HG02623 (cell line): ENCODE data around the gene CSNK1E.

Source experiments
- ATAC-seq: cut with Tn5 transposase; IDR thresholded peaks from one replicate; pipeline ENCODE4 v1.9.1; 2021; ENCODE audit warnings: moderate library complexity; ENCODE audit not compliant: unreplicated experiment

The CSNK1E gene

DNA sequence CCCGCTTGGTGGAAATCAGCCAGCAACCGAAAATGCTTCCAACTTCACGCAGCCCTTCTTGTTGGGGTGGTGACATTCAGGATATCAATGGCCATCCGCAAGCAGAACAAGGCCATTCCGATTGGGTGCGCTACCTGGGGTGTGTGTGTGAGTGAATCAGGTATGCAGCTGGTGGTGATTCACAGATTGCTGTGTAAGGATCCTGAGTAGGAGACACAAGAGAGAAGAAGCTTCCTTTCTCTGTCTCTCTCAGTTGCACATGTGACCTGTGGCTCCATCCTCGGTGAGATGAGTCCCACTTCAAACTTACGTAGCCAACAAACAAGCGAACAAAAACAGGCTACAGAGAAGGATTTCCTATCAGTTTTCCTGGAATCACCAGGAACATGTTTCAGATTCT lies 34.8 kb downstream of the CSNK1E start:
- ATAC-seq, result no peak

- no peak for ATAC-seq
Measured at GRCh38 chr22:38276166-38276565, 41.1 kb downstream of the CSNK1E start.

DNA sequence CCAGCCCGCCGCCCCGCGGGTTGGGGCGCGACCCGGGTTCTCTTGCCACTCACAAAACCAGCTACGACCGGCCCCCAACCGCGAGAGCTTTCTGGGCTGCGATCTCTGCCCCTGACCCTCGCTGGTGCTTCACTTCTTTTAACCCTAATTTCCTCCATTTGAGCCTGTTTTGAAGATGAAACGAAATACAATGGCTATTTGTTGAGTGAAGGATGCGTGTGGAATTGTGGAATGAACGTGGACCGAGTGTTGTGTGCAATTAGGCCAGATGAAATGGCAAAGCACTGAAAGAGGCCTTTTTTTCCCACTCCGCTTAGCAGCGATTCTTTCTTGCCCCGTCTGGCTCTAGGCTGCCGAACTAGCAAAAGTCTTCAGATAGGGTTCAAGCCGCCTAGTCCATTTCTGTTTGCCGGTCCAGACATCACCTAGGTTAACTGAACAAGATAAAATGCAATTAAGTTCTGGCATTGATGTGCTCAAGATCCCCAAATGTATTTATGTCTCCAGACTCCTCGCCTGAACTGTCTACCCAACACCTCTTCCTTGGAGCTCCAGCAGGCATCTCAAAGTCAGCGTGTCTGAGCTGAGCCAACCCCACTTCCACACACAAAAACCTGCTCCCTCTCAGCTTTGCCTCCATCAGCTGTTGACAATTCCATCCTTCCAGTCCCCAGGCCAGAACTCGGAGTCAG lies 44.0 kb downstream of the CSNK1E start:
- no peak for ATAC-seq

GRCh38 chr22:38272373-38273134 lies 44.7 kb downstream of the CSNK1E start, which contains the start of gene TMEM184B:
TSS of gene TMEM184B (minus strand) at chr22:38273010. CDS start at chr22:38247961, 25,049 bp downstream.
- peak; percentile 66 for ATAC-seq

GRCh38 chr22:38271927-38272372 lies 45.3 kb downstream of the CSNK1E start:
- no peak for ATAC-seq

DNA sequence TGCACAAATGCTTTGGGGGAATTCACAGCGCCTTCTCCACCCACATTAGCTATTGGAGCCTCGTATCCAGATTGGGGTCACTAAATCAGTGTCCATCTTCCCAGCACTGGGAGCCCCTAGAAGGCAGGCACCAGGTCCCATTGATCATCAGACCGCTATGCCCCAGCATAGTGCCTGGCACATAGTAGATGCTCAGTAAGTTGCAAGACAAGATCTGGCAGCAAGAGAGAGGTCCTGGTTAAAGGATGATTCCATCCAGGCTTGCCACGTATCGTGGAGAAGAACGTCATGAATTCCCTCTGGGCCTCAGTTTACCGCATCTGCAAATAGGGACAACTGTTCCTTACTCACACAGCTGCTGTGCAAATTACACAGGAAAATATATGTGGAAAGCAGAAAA lies 46.1 kb downstream of the CSNK1E start:
- no peak for ATAC-seq

- no peak for ATAC-seq
Measured at GRCh38 chr22:38270091-38270992, 46.9 kb downstream of the CSNK1E start.

GRCh38 chr22:38269466-38269865 lies 47.8 kb downstream of the CSNK1E start:
- no peak for ATAC-seq

DNA sequence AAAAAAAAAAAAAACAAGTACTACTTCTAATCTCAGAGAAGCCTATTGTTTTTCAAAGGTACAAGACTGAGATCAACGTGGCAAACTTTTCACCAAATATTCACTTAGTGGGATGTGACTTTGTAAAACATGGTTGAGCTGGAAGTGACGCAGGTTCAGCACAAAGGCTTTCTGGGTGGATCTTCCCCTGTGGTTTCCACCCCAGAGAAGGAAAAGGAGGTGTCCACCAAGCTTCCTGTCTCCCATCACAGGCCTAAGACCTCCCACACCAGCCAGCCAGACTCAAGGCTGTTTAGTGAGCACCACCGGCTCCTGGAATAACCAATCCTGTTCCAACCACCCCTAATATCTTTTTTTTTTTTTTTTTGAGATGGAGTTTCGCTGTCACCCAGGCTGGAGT lies 50.1 kb downstream of the CSNK1E start:
- no peak for ATAC-seq

DNA sequence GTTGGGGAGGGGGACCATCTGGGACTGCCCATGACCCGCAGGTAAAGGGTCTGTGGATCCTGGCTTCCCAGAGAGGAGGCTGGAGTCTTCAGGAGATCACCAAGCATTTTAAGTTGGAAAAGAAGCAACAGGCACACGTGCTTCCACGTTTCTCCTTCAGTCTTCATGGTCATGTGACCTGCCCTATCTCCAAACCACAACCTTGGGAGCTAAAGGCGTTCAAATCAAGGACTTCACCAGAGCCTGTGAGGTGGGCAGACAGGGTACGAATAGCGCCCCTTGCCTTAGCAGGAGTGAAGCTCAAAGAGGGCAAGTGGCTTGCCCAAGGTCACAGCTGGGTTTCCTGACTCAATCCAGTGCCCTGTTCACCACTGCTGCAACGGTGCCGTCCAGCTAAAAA lies 51.1 kb downstream of the CSNK1E start:
- ATAC-seq, result no peak

DNA sequence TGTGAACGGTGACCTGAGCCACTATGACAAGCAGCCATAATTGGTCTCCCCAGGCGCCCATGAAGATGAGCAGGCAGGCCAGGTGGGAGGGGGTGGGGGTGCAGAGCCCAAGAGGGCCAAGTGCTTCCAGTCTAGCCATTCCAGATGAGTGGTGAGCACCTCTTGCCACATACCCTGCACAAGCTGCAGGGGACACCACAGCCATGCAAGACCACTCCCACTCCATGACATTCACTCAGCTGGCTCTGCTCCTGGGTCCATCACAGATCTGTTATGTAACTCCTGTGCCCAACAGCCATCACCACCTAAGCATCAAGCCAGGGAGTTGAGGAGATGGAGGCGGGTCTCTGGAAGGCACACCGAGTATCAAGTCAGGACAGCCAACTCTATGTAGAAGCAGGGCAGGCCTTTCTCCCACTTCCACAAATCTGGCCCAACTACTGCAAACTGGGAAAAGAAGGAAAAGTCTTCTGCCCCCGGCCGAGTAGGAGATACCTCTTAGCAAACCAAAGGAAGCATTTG lies 52.9 kb downstream of the CSNK1E start:
- no peak for ATAC-seq

DNA sequence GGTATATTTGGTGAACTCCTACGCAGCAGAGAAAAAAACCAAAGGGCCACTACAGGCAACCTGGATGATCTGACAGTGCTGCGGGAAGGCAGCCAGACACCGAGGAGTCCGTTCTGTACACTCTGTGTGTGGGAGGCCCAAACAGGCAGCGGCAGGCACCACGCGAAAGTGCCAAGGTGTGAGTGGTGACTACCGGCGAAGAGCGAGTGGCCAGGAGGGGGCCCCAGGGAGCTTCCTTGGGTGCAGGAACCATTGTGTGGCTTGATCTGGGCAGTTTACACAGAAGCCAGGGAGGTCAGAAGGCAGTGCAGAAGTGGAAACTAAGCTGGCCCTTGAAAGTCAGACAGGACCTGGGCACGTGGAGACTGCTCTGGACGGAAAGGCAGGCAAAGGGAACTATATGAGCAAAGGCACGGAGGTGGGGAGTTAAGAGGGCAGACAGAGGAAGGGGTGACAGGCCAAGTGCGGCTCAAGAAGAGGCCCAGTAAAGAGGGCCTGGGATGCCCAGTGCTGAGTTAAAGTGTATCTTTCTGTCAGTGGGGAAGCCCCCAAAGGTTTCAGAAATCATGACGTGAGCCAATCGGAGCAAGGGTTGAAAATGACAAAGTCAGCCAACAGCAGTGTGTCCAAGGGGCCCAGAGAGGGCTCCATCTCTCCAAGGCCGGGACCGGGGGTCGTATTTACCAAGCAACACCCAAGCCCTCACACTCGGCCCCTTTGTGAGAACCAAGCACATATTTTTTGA lies 55.0 kb downstream of the CSNK1E start:
- no peak for ATAC-seq

GRCh38 chr22:38260761-38261681 lies 56.2 kb downstream of the CSNK1E start:
- no peak for ATAC-seq

GRCh38 chr22:38259370-38259769 lies 57.9 kb downstream of the CSNK1E start:
- no peak for ATAC-seq

GRCh38 chr22:38258895-38259294 lies 58.3 kb downstream of the CSNK1E start:
- no peak for ATAC-seq

DNA sequence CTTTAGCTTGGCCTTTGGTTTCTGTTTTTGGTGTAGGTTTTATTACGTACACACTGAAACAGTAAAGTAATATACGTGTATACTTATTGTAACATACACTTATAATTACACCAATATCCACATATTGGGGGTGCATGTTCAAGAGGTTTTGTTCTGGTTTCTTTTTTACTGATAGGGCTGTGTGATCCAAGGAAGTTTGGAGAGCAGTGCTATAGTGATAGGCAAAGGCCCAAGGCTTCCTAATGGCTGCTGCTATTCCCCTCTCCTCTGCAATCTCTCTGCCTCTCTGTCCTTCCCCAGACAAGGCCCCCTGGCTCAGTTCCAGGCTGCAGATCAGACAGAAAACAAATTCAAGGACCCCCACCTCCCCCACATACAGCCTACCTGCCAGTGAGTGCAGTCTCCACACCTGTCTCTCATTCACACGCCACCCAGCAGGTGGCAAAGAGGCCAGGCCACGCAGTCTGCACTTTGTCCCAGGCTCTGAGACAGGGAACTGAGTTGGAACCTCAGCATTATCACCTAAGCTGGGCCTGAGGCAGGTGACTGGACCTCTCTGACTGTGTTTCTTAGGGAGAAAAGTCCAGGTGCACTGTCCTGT lies 59.5 kb downstream of the CSNK1E start:
- no peak for ATAC-seq

DNA sequence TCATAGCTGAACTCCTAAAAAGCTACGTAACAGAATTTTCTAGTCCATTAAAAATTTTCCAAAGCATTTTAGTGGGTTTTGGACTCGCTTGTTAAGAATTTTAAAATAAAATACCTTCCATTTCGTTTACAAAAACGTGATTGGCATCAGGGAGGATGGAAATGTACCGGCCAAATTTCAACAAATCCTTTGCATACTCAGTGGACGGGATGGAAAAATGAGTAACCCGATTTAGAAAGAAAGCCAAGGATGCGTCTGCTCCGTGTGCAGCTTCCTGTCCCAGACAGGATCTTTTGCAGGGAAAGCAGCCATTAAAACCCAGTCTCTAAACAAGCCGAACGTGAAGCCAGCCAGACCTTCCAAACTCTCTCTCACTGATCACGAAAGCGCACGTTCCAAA lies 60.1 kb downstream of the CSNK1E start:
- no peak for ATAC-seq

DNA sequence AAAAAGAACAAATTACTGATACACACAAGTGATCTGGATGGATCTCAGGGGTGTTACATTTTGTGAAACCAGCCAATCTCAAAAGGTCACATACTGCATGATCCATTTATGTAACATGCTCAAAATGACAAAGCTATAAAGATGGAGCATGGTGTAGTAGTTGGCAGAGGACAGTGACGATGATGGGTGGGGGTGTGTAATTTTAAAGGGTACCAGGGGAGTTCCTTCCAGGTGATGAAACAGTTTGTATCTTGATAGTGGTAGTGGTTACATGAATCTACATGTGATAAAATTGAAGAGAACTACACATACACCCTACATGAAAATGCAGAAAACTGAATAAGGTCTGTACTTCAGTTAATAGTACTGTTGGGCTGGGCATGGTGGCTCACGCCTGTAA lies 61.5 kb downstream of the CSNK1E start:
- no peak for ATAC-seq

DNA sequence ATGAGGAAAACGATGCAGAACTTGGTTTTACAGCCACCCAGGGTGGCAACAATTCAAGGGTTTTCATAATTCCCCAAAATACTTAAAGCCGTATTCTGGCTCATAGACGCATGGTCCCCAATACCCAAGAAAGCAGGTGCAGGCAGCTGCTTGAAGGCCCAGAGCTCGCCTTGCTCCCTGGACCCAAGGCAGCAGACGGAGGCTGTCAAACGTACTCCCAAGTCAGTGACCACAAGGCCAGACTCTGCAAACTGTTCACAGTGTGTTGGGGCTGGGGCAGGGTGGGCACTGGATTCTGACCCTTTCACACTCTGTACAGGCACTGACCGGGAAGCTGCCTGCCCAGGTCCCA lies 65.9 kb downstream of the CSNK1E start:
- ATAC-seq, result no peak
